Psoas muscle (tissue), 8 donors: ENCODE data around the gene ASXL1. TPM values are rescaled to one million over a fixed set of nuclear protein-coding genes. Genes with fewer than 3 reads are reported as not detected.
A peak's percentile ranks its signal among the peaks of the same experiment; 100 is the strongest.

Source experiments
- ATAC-seq, 4 donors: fragments of 200-7000 bp; cut with Tn5 transposase; one replicate each; pipeline ENCODE4 v1.9.1; 2020; ENCODE audit warnings: moderate library complexity in 3 of 4, mild to moderate bottlenecking in 2 of 4
- DNase-seq, 2 donors: peaks; one replicate each; pipeline ENCODE4 v3.0.0-alpha.2; 2020
- H3K27ac ChIP-seq: fragments of 200-600 bp; one replicate; pipeline ENCODE4 v1.8.0; 2022
- H3K27me3 ChIP-seq, 3 donors: fragments of 200-600 bp in 1 of 3; one replicate each; pipeline versions ENCODE4 v1.6.1 to v1.8.0; 2013 to 2022; ENCODE audit warnings: low read length in 2 of 3, mild to moderate bottlenecking in 2 of 3, moderate library complexity in 1 of 3; ENCODE audit not compliant: insufficient read depth in 3 of 3
- H3K36me3 ChIP-seq, 2 donors: fragments of 200-600 bp in 1 of 2; one replicate each; pipeline versions ENCODE4 v1.6.1 to v1.8.0; 2013 to 2022; ENCODE audit warnings: low read depth in 1 of 2, mild to moderate bottlenecking in 1 of 2, moderate library complexity in 1 of 2; ENCODE audit not compliant: insufficient read depth in 1 of 2
- H3K4me1 ChIP-seq: fragments of 200-600 bp; one replicate; pipeline ENCODE4 v1.8.0; 2022
- H3K4me3 ChIP-seq: fragments of 200-600 bp; one replicate; pipeline ENCODE4 v1.8.0; 2022; ENCODE audit warnings: mild to moderate bottlenecking
- H3K9me3 ChIP-seq: fragments of 200-600 bp; one replicate; pipeline ENCODE4 v1.8.0; 2022
- WGBS, 3 donors: extraction: QIAGEN DNeasy Blood & Tissue Kit; methylation state at CpG; one replicate each; pipeline versions ENCODE4 v1.1.6 to v1.1.7; 2013; 5-methylcytosine and 5-hydroxymethylcytosine counted together
- intact Hi-C, 2 donors: fragments of 100-400 bp; cut with DNase I; formaldehyde crosslinking; loops; one replicate each; pipeline versions ENCODE4 v1.11.0 to v1.14.2; 2022
- polyA plus RNA-seq, 3 donors: library from polyadenylated mRNA; stranded (reverse); fragments of 200-250 nt; gene quantifications; one replicate each; pipeline ENCODE4 v1.2.3, GENCODE V29; 2013
- total RNA-seq, 4 donors: library from RNA; stranded (reverse); fragmentation: NEBNext Ultra II Directional in 2 of 4; extraction: Animal tissue kit (Norgen Biotek cat#: 25700) in 2 of 4; gene quantifications; one replicate each; pipeline versions ENCODE4 v1.2.1 to v1.2.4, GENCODE V29; 2021 to 2023
- TF ChIP-seq, protein P1 (sequence below): fragments of 200-600 bp; IDR thresholded peaks from one replicate; pipeline ENCODE4 v1.8.0; 2022; ENCODE audit warnings: antibody characterized with exemption
- donor health status: healthy with polysubstance abuse.
- donor health status: DM: no; HTN: no; CAD: no; lungs with moderate emphysema.
- donor health status: Bipolar disorder and iron deficiency.
- donor health status: healthy.
- donor health status: DM: yes; HTN: yes; CAD: no.
- donor health status: DM: no; HTN: no; CAD: no.
- donor health status: DM: no; HTN: no; CAD: no.
- donor health status: DM: yes; HTN: yes; CAD: no.

ASXL1 gene
- total and polyA plus RNA-seq, 7 donors, result 18.5 to 52.0 (median 23.2) TPM

DNA sequence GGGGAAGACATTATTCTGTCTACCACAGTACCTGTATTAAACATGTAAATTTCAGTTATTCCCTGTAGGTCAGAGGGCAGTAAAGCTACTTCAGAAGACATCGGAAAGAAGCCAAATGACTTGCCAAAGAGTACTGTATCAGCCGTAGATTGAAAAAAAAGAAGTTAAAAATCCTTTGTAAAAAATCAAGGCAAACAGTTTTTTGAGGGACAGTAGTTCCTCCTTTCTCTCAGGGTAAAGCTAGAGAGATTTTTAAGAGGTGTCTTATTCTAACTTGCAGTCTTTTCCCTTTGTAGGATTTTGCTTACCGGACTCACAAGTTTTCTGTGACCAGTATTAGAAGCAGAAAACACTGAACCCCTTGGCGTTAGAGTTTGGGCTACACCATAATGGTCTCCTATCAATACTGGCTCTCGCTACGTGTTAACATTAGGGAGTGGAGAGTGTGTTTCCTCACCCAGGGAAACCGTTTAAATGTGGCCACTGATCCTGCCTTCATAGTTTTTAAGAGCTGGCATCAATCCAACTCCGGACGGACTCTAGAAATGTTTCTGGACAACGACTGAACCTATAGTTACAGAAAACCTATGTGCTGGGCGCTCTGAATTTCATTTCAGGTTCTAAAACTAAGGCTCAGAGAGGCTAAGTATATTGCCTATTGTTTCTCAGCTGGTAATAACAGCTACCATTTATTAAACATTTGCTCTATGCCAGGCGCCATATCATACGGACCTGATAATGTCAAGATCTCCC, 1.3 kb upstream of the ASXL1 start:
- ATAC-seq (no peak), DNase-seq (no peak)
- intact Hi-C loops, result loop anchor here in 1 of 2 donors (10.0 kb wide), 1 partner anchor 152 kb away; the partner anchor contains the start of genes PLAGL2 and POFUT1
- no peaks in the 10 kb centered on the region for H3K36me3 ChIP-seq
- no peaks in the 10 kb centered on the region for H3K27me3 ChIP-seq
- peak overlapping the region; percentile 98 for H3K27ac ChIP-seq
- H3K4me3 ChIP-seq, result peak overlapping the region; percentile 96
- WGBS, 3 donors, result 24 to 30% (median 28%) methylated on average over 13 of the region's 13 CpGs
- H3K4me1 ChIP-seq, result peaks cover 25% of the 10 kb centered on the region
- TF ChIP-seq, protein P1, sequence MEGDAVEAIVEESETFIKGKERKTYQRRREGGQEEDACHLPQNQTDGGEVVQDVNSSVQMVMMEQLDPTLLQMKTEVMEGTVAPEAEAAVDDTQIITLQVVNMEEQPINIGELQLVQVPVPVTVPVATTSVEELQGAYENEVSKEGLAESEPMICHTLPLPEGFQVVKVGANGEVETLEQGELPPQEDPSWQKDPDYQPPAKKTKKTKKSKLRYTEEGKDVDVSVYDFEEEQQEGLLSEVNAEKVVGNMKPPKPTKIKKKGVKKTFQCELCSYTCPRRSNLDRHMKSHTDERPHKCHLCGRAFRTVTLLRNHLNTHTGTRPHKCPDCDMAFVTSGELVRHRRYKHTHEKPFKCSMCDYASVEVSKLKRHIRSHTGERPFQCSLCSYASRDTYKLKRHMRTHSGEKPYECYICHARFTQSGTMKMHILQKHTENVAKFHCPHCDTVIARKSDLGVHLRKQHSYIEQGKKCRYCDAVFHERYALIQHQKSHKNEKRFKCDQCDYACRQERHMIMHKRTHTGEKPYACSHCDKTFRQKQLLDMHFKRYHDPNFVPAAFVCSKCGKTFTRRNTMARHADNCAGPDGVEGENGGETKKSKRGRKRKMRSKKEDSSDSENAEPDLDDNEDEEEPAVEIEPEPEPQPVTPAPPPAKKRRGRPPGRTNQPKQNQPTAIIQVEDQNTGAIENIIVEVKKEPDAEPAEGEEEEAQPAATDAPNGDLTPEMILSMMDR, result no peak
- H3K9me3 ChIP-seq, result no peaks in the 10 kb centered on the region

GRCh38 chr20:32357375-32357868, 709 bp upstream of the ASXL1 start:
- H3K27ac ChIP-seq, result peak overlapping the region; percentile 98
- peak; percentile 5 to 41 (median 28) for ATAC-seq
- 0 to 1% (median 1%) methylated on average over 11 of the region's 11 CpGs for WGBS, 3 donors
- no peak for DNase-seq
- intact Hi-C loops, result loop anchor here in 1 of 2 donors (10.0 kb wide), 1 partner anchor 153 kb away; the partner anchor contains the start of genes PLAGL2 and POFUT1
- no peaks in the 10 kb centered on the region for H3K36me3 ChIP-seq
- H3K27me3 ChIP-seq, result no peaks in the 10 kb centered on the region
- H3K4me1 ChIP-seq, result peaks cover 32% of the 10 kb centered on the region
- TF ChIP-seq, protein P1, result no peak
- no peaks in the 10 kb centered on the region for H3K9me3 ChIP-seq
- H3K4me3 ChIP-seq, result peak overlapping the region; percentile 96

GRCh38 chr20:32358632-32358882, 426 bp downstream of the ASXL1 start:
- peaks cover 43% of the 10 kb centered on the region for H3K4me1 ChIP-seq
- peak overlapping the region; percentile 96 for H3K4me3 ChIP-seq
- no peaks in the 10 kb centered on the region for H3K36me3 ChIP-seq
- H3K27ac ChIP-seq, result peak overlapping the region; percentile 98
- TF ChIP-seq, protein P1, result no peak
- no peaks in the 10 kb centered on the region for H3K9me3 ChIP-seq
- H3K27me3 ChIP-seq, result no peaks in the 10 kb centered on the region
- DNase-seq (no peak), ATAC-seq (no peak)
- WGBS, 3 donors, result 0 to 2% (median 2%) methylated on average over 2 to 18 of the region's 35 CpGs
- intact Hi-C loops, result loop anchor here in 1 of 2 donors (10.0 kb wide), 1 partner anchor 154 kb away; the partner anchor contains the start of genes PLAGL2 and POFUT1

DNA sequence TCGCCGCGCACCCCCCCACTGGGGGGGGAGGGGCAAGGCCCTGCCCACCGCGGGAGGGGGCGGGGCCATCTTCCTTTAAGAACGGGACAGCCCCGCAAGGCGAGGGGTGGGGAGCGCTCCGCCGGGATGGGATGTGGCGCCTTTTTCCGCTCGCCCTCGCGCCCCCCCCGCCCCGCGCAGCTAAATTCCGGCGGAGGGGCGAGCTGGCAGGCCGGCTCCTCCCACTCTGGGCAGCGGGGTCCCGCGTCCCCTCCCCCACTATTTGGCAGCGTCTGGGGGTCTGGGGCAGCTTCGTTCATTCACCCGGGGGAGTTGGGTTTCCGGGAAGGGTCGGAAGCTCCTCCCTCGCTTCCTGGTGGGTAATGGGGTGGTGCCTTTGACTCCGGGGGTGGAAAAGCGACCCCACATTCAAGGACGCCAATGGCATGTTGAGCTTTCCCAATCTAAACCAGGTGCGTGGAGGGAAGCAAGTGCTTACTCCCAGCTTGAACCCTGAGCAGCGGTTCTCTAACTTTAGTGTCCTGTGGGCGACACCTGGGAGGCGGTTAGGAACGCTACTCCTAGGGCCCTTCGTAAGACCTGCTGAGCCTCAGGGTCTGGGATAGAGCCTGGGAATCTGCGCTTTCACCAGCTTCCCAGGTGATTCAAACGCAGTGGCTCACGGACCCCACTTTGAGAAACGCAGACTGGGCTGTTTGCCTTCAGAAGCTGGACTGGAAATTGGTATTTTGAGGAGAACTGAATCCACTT, 927 bp downstream of the ASXL1 start:
- intact Hi-C loops, result loop anchor here in 1 of 2 donors (10.0 kb wide), 1 partner anchor 154 kb away; the partner anchor contains the start of genes PLAGL2 and POFUT1
- TF ChIP-seq, protein P1, result no peak
- peak overlapping the region; percentile 98 for H3K27ac ChIP-seq
- peak; percentile 77 to 87 for DNase-seq
- WGBS, 3 donors, result 1% methylated on average over 29 to 43 of the region's 46 CpGs
- H3K4me1 ChIP-seq, result peaks cover 48% of the 10 kb centered on the region
- no peaks in the 10 kb centered on the region for H3K9me3 ChIP-seq
- peak; percentile 33 to 50 (median 48) for ATAC-seq
- H3K4me3 ChIP-seq, result peak overlapping the region; percentile 96
- no peaks in the 10 kb centered on the region for H3K27me3 ChIP-seq
- H3K36me3 ChIP-seq, result no peaks in the 10 kb centered on the region
